Stomach (tissue), 4 donors: Measurements from ENCODE around the gene MYADM.

Experiments
- CTCF ChIP-seq, 7 experiments: fragments of 450-650 bp in 4 of 7; fragments of 200-600 bp in 3 of 7; sonication (generic) in 3 of 7; IDR thresholded peaks; one replicate each; pipeline ENCODE4 v1.5.1; 2016 to 2019; ENCODE audit warnings: antibody characterized with exemption in 7 of 7, control low read depth in 2 of 7, mild to moderate bottlenecking in 1 of 7
- POLR2A ChIP-seq, 4 donors: fragments of 450-650 bp; IDR thresholded peaks; one replicate each; pipeline ENCODE4 v1.6.1; 2016; ENCODE audit warnings: antibody characterized with exemption in 4 of 4, control low read depth in 2 of 4, mild to moderate bottlenecking in 1 of 4, moderate library complexity in 1 of 4

- TF ChIP-seq CTCF (IDR thresholded peaks at IDR 0.05) (no peak), POLR2A (IDR thresholded peaks at IDR 0.05) (no peak)
Observed at GRCh38 chr19:53908935-53909415, 41.3 kb downstream of the MYADM start, which contains the start of gene CACNG7.
